Liver (tissue), 9 donors: ENCODE results near the gene SRD5A1. TPM values are rescaled to one million over a fixed set of nuclear protein-coding genes. Genes with fewer than 3 reads are reported as not detected.

Experiments used
- DNase-seq: peaks from one replicate; pipeline ENCODE4 v3.0.0-alpha.2; 2017; ENCODE audit warnings: low spot score
- H3K27ac ChIP-seq, 2 donors: one replicate each; pipeline ENCODE4 v1.7.0; 2013; ENCODE audit warnings: inconsistent platforms in 2 of 2, low read length in 2 of 2, control low read depth in 1 of 2, low read depth in 1 of 2, mild to moderate bottlenecking in 1 of 2
- H3K27me3 ChIP-seq, 4 donors: one replicate each; pipeline versions ENCODE4 v1.6.1 to v1.7.0; 2013; ENCODE audit warnings: low read length in 3 of 4, inconsistent platforms in 1 of 4, mild to moderate bottlenecking in 1 of 4, moderate library complexity in 1 of 4; ENCODE audit not compliant: control insufficient read depth in 4 of 4, insufficient read depth in 4 of 4
- H3K36me3 ChIP-seq, 4 donors: one replicate each; pipeline versions ENCODE4 v1.6.1 to v1.7.0; 2013; ENCODE audit warnings: low read length in 3 of 4, mild to moderate bottlenecking in 3 of 4, low read depth in 1 of 4, moderate library complexity in 1 of 4; ENCODE audit not compliant: control insufficient read depth in 4 of 4, insufficient read depth in 3 of 4
- H3K4me1 ChIP-seq, 4 donors: one replicate each; pipeline versions ENCODE4 v1.6.1 to v1.7.0; 2013; ENCODE audit warnings: low read length in 3 of 4, mild to moderate bottlenecking in 3 of 4, moderate library complexity in 1 of 4; ENCODE audit not compliant: control insufficient read depth in 4 of 4, insufficient read depth in 4 of 4
- H3K4me3 ChIP-seq, 3 donors: one replicate each; pipeline versions ENCODE4 v1.6.1 to v1.7.0; 2013; ENCODE audit warnings: low read length in 3 of 3, control low read depth in 1 of 3, low read depth in 1 of 3, mild to moderate bottlenecking in 1 of 3
- H3K9ac ChIP-seq, 2 donors: one replicate each; pipeline ENCODE4 v1.7.0; 2013; ENCODE audit warnings: low read length in 2 of 2, mild to moderate bottlenecking in 2 of 2, moderate library complexity in 2 of 2, control low read depth in 1 of 2, low read depth in 1 of 2
- H3K9me3 ChIP-seq, 4 donors: one replicate each; pipeline versions ENCODE4 v1.6.1 to v1.7.0; 2013; ENCODE audit warnings: low read length in 3 of 4; ENCODE audit not compliant: control insufficient read depth in 4 of 4
- EGR1 ChIP-seq, 2 donors: IDR thresholded peaks; 2 replicates each; pipeline ENCODE4 v1.6.1; 2016 to 2018; ENCODE audit warnings: antibody characterized with exemption in 2 of 2, low read depth in 2 of 2
- FOXA1 ChIP-seq: IDR thresholded peaks from 2 replicates; pipeline ENCODE4 v1.6.1; 2016; ENCODE audit warnings: antibody characterized with exemption
- FOXA2 ChIP-seq: IDR thresholded peaks from 2 replicates; pipeline ENCODE4 v1.6.1; 2016; ENCODE audit warnings: antibody characterized with exemption
- GABPA ChIP-seq, 2 donors: IDR thresholded peaks in 1 of 2; conservative IDR thresholded peaks in 1 of 2; 2 replicates each; pipeline ENCODE4 v1.6.1; 2016; ENCODE audit warnings: antibody characterized with exemption in 2 of 2, mild to moderate bottlenecking in 1 of 2, moderate library complexity in 1 of 2
- HNF4A ChIP-seq, 2 donors: conservative IDR thresholded peaks; 2 replicates each; pipeline ENCODE4 v1.6.1; 2016; ENCODE audit warnings: antibody characterized with exemption in 2 of 2, mild to moderate bottlenecking in 2 of 2
- HNF4G ChIP-seq: IDR thresholded peaks from 2 replicates; pipeline ENCODE4 v1.6.1; 2016; ENCODE audit warnings: antibody characterized with exemption
- JUND ChIP-seq, 2 donors: IDR thresholded peaks; 2 replicates each; pipeline ENCODE4 v1.6.1; 2016; ENCODE audit warnings: antibody characterized with exemption in 2 of 2
- NR2F2 ChIP-seq: IDR thresholded peaks from 2 replicates; pipeline ENCODE4 v1.6.1; 2016; ENCODE audit warnings: antibody characterized with exemption
- RAD21 ChIP-seq, 2 donors: IDR thresholded peaks; 2 replicates each; pipeline ENCODE4 v1.6.1; 2016; ENCODE audit warnings: antibody characterized with exemption in 2 of 2, mild to moderate bottlenecking in 2 of 2
- RXRA ChIP-seq, 2 donors: IDR thresholded peaks; 2 replicates each; pipeline ENCODE4 v1.6.1; 2017 to 2018; ENCODE audit warnings: antibody characterized with exemption in 2 of 2, mild to moderate bottlenecking in 1 of 2
- SP1 ChIP-seq: IDR thresholded peaks from 2 replicates; pipeline ENCODE4 v1.6.1; 2018; ENCODE audit warnings: antibody characterized with exemption, mild to moderate bottlenecking
- TAF1 ChIP-seq: conservative IDR thresholded peaks from 2 replicates; pipeline ENCODE4 v1.6.1; 2016; ENCODE audit warnings: antibody characterized with exemption, mild to moderate bottlenecking
- YY1 ChIP-seq: IDR thresholded peaks from 2 replicates; pipeline ENCODE4 v1.6.1; 2016; ENCODE audit warnings: antibody characterized with exemption, mild to moderate bottlenecking
- WGBS: extraction: QIAGEN DNeasy Blood & Tissue Kit; methylation state at CpG from one replicate; pipeline ENCODE4 v1.1.7; 2013; 5-methylcytosine and 5-hydroxymethylcytosine counted together
- polyA plus RNA-seq, 2 donors: library from polyadenylated mRNA; stranded (reverse) in 1 of 2; unstranded in 1 of 2; fragments of 200-250 nt in 1 of 2; fragments of >200 nt in 1 of 2; fragmentation: Nextera tagmentation in 1 of 2; extraction: Ambion mirVana in 1 of 2; gene quantifications; one replicate each; pipeline versions ENCODE4 v1.2.1 to v1.2.3, GENCODE V29; 2013 to 2015
- total RNA-seq, 2 donors: library from RNA; depleted of rRNA; stranded (reverse); fragments of >200 nt; gene quantifications; one replicate each; pipeline ENCODE4 v1.2.3, GENCODE V29; 2014
- TF ChIP-seq, protein P1 (sequence below): IDR thresholded peaks from 2 replicates; pipeline ENCODE4 v1.6.1; 2016; ENCODE audit warnings: antibody characterized with exemption
- TF ChIP-seq, protein P2 (sequence below): IDR thresholded peaks from 2 replicates; pipeline ENCODE4 v1.6.1; 2016; ENCODE audit warnings: antibody characterized with exemption
- TF ChIP-seq, protein P3 (sequence below): fragments of 150-350 bp; IDR thresholded peaks from 2 replicates; pipeline ENCODE4 v1.5.1; 2017; ENCODE audit warnings: improper control_type of control experiment, low read depth, low read length; ENCODE audit not compliant: missing input control
- TF ChIP-seq, protein P4 (sequence below): IDR thresholded peaks from 2 replicates; pipeline ENCODE4 v1.6.1; 2016; ENCODE audit warnings: antibody characterized with exemption
- TF ChIP-seq, protein P5 (sequence below): IDR thresholded peaks from 2 replicates; pipeline ENCODE4 v1.6.1; 2016; ENCODE audit warnings: antibody characterized with exemption, mild to moderate bottlenecking
- donor health status: healthy.
- donor health status: healthy.
- donor health status: healthy.
- donor health status: healthy.
- donor health status: healthy.

Gene SRD5A1
- total and polyA plus RNA-seq, 4 donors: 6.3 to 87.0 (median 47.7) TPM

DNA sequence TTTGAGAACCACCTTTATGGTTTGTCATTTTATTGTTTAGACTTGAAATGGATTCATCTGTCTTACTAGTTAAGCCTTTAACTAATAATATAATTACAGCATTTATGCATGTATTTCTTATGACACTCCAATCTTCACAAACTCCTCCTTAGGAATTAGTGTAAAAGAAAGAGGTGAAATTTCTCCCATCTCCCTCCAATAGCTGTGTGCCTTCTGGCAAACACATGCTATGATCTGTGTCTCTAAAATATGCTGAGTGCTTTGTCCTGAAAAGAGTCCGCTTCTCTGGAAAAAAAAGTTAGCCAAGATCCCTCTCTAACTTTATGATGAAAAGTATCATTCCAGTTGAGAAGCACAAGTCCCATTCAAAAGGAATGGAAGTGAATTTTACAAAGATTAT is 66.1 kb downstream of the SRD5A1 start (continued):
- TF ChIP-seq, protein P1, sequence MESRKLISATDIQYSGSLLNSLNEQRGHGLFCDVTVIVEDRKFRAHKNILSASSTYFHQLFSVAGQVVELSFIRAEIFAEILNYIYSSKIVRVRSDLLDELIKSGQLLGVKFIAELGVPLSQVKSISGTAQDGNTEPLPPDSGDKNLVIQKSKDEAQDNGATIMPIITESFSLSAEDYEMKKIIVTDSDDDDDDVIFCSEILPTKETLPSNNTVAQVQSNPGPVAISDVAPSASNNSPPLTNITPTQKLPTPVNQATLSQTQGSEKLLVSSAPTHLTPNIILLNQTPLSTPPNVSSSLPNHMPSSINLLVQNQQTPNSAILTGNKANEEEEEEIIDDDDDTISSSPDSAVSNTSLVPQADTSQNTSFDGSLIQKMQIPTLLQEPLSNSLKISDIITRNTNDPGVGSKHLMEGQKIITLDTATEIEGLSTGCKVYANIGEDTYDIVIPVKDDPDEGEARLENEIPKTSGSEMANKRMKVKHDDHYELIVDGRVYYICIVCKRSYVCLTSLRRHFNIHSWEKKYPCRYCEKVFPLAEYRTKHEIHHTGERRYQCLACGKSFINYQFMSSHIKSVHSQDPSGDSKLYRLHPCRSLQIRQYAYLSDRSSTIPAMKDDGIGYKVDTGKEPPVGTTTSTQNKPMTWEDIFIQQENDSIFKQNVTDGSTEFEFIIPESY: no peak
- TF ChIP-seq EGR1 (IDR thresholded peaks at IDR 0.05; ENCODE audit: low read depth in 2 of 2): no peak

DNA sequence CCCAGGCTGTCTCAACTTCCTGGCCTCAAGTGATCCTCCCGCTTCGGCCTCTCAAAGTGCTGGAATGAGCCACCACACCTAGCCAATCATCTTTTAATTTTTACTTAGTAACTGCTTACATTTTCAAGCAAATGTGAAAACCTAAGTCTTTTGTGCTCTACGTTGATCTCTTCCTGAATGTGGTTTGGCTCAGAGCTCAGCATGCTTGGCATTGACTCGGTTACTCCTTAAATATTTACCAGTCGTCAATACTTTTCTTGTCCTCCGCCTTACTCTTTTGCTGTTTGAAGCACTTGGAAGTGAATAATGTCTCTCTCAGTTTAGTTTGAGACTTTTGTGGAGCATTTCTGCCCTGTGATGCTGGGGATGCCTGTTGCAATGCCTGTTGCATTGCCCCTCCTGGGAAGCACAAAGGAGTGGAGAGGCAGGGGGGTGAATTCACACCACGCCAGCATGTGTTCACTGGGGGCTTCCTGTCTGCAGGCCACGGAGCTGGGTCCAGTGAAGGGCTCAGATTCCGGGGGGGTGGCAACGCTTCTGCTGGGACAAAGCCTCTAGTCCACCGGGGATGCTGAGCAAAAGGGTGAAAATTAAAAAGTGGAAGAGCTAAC is 66.9 kb downstream of the SRD5A1 start:
- Histone ChIP-seq H3K4me1 (no peaks in the 10 kb centered on the region), H3K27ac (no peak overlapping the region), H3K36me3 (no peaks in the 10 kb centered on the region), H3K27me3 (no peaks in the 10 kb centered on the region), H3K4me3 (no peak overlapping the region), H3K9ac (no peak overlapping the region), H3K9me3 (no peaks in the 10 kb centered on the region)
- 58% methylated on average over 11 of the region's 11 CpGs for WGBS
- DNase-seq: no peak
- TF ChIP-seq RAD21 (IDR thresholded peaks at IDR 0.05) (no peak), GABPA (IDR thresholded peaks at IDR 0.05 in 1 of 2, conservative IDR thresholded peaks at IDR 0.05 in 1 of 2) (no peak), NR2F2 (no peak), SP1 (no peak), FOXA1 (no peak), TAF1 (no peak), RXRA (IDR thresholded peaks at IDR 0.05) (no peak), FOXA2 (no peak), YY1 (no peak), HNF4A (conservative IDR thresholded peaks at IDR 0.05) (no peak), EGR1 (IDR thresholded peaks at IDR 0.05; ENCODE audit: low read depth in 2 of 2) (no peak), HNF4G (no peak), JUND (IDR thresholded peaks at IDR 0.05) (no peak)
- TF ChIP-seq, protein P2, sequence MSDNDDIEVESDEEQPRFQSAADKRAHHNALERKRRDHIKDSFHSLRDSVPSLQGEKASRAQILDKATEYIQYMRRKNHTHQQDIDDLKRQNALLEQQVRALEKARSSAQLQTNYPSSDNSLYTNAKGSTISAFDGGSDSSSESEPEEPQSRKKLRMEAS: no peak
- TF ChIP-seq, protein P3, sequence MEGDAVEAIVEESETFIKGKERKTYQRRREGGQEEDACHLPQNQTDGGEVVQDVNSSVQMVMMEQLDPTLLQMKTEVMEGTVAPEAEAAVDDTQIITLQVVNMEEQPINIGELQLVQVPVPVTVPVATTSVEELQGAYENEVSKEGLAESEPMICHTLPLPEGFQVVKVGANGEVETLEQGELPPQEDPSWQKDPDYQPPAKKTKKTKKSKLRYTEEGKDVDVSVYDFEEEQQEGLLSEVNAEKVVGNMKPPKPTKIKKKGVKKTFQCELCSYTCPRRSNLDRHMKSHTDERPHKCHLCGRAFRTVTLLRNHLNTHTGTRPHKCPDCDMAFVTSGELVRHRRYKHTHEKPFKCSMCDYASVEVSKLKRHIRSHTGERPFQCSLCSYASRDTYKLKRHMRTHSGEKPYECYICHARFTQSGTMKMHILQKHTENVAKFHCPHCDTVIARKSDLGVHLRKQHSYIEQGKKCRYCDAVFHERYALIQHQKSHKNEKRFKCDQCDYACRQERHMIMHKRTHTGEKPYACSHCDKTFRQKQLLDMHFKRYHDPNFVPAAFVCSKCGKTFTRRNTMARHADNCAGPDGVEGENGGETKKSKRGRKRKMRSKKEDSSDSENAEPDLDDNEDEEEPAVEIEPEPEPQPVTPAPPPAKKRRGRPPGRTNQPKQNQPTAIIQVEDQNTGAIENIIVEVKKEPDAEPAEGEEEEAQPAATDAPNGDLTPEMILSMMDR: no peak
- TF ChIP-seq, protein P1: no peak
- TF ChIP-seq, protein P4, sequence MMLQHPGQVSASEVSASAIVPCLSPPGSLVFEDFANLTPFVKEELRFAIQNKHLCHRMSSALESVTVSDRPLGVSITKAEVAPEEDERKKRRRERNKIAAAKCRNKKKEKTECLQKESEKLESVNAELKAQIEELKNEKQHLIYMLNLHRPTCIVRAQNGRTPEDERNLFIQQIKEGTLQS: no peak
- TF ChIP-seq, protein P5, sequence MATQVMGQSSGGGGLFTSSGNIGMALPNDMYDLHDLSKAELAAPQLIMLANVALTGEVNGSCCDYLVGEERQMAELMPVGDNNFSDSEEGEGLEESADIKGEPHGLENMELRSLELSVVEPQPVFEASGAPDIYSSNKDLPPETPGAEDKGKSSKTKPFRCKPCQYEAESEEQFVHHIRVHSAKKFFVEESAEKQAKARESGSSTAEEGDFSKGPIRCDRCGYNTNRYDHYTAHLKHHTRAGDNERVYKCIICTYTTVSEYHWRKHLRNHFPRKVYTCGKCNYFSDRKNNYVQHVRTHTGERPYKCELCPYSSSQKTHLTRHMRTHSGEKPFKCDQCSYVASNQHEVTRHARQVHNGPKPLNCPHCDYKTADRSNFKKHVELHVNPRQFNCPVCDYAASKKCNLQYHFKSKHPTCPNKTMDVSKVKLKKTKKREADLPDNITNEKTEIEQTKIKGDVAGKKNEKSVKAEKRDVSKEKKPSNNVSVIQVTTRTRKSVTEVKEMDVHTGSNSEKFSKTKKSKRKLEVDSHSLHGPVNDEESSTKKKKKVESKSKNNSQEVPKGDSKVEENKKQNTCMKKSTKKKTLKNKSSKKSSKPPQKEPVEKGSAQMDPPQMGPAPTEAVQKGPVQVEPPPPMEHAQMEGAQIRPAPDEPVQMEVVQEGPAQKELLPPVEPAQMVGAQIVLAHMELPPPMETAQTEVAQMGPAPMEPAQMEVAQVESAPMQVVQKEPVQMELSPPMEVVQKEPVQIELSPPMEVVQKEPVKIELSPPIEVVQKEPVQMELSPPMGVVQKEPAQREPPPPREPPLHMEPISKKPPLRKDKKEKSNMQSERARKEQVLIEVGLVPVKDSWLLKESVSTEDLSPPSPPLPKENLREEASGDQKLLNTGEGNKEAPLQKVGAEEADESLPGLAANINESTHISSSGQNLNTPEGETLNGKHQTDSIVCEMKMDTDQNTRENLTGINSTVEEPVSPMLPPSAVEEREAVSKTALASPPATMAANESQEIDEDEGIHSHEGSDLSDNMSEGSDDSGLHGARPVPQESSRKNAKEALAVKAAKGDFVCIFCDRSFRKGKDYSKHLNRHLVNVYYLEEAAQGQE: no peak
